CD4-positive, alpha-beta T cell treated with Interleukin-15 for 4 hours (primary cell): ENCODE data around the gene B4GALT4.
"Not testable (repeated sequence)": the region's sequence is repeated elsewhere in the genome, so short reads cannot be mapped to it uniquely, and the experiment has no call there.

Source experiments
- DNase-seq: peaks from one replicate; pipeline ENCODE4 v3.0.0-alpha.2; 2020; ENCODE audit warnings: low spot score

The B4GALT4 gene, protein sequence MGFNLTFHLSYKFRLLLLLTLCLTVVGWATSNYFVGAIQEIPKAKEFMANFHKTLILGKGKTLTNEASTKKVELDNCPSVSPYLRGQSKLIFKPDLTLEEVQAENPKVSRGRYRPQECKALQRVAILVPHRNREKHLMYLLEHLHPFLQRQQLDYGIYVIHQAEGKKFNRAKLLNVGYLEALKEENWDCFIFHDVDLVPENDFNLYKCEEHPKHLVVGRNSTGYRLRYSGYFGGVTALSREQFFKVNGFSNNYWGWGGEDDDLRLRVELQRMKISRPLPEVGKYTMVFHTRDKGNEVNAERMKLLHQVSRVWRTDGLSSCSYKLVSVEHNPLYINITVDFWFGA

DNA sequence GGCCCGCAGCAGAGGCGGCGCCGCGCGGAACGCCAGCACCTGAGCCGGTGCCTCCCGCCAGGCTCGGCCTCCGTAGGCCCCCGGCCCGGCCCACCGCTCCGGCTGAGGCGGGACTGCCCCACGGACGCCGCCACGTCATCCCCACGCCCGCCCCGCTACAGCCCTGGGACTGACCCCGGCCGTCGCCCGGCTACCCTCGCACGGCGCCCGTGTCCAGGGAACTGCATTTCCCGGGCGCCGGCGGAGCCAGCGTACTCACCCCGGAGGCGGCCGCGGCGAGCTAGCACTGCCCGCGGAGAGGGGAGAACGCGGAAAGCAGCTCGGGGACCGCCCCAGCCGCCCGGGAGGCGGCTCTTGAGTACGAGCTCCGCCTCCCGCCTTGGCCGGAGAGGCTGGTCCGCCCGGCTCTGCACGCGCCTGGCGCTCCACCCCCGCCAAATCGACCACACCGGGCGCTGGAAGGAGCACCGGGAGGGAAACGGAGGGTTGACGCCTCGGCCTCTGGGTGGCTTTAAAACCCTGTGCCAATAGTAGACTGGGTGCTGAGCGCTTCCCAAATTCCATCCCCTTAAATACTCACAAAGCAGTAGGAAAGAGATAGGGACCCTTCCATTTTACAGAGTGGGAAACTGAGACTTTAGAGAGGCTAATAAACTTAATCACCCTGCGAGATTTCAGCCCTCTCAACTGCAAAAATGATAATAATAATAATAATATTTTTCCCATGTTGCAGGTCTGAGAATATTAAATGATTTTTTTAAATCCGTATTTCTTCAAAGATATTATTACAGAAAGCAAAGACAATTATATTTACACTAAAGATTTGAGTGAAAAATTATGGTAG, at the start of gene B4GALT4:
Gene B4GALT4 (minus strand): TSS at position 288 of the 844 bp plus-strand sequence. CDS start 10,779 bp downstream, outside the sequence.
- DNase-seq = peak; percentile 58

DNA sequence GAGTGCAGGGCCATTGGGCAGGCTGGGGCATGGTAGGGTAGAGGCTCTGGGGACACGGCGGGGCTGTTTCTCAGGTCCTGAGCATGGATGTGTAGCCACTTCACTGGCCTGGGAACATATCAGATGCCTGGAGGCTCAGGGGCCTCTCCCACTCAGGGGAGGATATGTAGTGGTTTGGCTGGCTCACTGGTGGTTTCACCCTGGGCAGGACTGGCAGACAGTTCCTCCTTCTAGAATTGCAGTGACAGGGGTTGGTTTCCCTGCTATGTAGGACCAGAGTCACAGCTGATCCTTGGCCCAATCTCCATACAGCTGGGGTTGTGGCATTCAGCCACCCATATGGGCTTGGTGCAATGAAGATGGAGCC, 48.7 kb upstream of the B4GALT4 start:
- no peak for DNase-seq

DNA sequence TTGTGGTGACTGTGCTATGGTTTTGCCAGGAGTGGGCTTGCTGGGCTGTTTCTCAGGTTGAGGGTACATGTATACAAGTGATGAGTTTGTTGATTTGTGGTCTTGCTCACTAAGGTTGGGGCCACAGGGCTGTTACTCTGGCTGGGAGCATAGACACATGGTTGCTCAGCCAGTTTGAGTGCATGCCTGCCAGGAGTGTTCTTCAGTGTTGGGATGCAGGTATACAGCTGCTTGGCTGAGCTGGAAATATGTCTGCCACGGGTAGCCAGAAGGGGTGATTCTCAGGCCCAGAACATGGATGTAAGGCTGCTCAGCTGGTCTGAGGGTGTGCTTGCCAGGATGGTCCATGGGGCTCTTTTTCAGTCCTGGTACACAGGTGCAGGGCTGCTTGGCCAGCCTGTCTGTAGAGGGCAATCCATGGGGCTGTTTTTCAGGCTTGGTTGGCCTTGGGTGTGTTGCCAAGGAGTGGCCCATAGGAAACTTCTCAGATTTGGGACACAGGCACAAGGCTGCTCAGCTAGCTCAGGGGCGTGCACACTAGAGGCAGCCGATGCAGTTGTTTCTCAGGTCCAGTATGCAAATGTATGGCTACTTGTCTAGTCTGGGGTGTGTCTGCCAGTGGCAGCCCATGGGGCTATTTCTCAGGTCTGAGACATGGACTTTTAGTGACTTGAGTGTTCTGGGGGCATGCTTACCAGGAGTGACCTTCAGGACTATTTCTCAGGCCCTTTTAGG, 48.2 kb upstream of the B4GALT4 start:
- no peak for DNase-seq

DNA sequence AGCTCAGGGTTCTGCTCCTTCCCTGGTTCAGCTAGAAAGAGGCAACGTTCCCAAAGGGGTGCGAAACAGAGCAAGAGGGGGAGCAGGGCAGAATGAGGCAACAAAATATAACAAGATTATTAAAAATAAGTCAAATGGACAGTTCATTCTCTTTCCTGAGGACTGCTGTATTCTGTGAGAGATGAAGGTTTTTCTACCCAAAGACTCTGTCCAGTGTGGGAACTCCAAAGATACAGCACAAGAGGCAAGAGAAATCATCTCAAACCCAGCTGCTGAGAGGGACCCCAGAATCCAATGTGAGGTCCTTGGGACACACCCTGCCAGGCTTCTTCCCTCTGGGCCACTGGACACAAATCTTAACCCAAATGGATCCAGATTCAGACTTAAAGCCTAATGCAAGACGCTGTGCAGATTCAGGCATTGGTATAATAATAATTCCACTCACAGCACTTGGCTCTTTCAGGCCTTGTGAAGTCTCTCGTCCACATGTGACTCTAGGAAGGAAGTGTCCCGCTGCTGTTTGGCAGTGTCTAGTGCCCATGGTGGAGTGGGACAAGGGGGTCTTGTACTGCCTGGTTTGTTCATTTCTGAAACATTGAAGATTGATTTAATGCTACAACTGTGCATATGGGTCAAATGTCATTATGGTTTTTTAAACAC, 39.0 kb upstream of the B4GALT4 start:
- no peak for DNase-seq

DNA sequence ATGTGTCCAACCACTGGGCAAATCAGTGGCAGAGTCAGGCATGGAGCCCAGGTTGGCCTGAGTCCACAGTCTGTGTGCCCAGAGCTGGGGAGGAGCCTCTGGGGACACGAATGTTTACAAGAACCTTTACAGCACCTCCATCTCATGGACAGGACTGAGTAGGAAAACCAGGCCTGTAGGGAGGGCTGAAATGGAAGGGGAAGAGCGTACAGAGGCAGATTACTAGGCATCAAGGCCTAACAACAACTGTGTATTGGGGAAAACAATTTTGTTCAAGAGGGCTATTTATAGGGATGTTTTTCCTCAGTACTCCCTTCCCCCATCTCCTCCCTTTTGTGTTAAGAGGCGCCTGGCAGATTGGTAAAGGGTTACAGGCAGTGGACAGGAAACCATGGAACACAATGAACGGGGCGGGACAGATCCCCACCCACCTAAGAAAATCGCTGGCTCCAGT, 38.5 kb upstream of the B4GALT4 start:
- no peak for DNase-seq

DNA sequence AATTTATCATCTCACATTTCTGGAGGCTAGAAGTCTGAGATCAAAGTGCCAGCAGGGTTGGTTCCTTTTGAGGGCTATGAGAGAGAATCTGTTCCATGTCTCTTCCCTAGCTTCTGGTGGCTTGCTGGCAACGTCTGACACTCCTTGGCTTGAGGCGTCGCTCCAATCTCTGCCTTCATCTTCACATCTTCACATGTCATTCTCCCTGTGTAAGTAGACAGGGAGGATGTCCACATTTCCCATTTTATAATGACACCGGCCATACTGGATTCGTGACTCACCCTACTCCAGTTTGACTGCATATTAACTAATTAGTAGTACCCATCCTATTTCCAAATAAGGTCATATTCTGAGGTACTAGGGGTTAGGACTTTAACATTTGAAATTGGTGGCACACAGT, 36.0 kb upstream of the B4GALT4 start:
- DNase-seq = no peak

DNA sequence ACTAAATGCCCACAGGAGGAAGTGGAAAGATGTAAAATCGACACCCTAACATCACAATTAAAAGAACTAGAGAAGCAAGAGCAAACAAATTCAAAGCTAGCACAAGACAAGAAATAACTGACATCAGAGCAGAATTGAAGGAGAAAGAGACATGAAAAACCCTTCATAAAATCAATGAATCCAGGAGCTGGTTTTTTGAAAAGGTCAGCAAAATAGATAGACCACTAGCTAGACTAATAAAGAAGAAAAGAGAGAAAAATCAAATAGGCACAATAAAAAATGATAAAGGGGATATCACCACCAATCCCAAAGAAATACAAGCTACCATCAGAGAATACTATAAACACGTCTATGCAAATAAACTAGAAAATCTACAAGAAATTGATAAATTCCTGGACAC, 29.5 kb upstream of the B4GALT4 start:
- DNase-seq = not testable (repeated sequence)

DNA sequence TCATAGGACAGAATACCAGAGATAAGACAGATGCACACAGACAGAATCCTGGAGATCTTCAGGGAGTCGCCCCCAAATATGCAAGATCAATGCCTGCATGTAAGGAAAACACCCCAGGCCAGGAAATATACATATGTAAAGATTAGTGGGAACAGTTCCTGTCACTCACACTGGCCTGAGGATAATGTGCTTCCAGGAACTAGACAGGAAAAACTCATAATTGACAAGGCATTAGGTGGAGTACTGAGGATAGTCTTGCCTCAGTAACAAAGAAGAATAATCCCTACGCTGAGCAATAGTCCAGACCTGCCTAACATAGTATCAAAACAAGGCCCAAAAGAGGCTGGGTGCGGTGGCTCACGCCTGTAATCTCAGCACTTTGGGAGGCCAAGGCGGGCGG, 20.4 kb upstream of the B4GALT4 start:
- no peak for DNase-seq

DNA sequence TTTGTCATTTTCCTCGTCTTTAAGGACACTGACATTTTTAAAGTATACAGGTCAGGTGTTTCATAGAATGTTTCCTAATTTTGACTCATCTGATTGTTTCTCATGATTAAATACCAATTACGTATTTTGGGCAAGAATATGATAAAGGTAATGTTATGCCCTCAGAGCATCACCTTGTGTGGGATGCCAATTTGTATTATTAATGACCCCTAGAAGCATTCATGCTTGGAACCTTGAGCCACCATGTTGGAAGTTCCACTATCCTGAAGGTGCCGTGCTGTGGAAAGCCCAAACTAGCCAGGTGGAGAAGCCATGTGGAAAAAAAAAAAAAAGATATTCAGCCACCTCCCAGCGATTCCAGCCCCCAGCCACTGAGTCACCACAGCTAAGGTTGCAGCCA, 19.1 kb upstream of the B4GALT4 start:
- DNase-seq = no peak

DNA sequence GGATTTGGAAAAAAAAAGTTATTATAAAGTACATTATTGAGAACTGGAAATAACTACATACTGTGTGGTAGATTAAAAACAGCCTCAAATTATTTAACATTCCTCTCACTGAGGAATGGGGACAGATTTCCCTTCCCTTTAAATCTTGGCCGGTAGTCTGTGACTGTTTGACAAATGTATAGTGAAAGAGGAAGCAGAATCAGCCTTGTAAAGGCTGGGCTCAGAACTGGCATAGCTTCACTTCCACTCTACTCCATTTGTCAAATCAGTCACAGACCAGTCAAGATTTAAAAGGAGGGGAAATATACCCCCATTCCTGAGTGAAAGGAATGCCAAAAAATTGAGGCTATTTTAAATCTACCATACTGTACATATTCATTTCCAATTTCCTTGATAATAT, 18.2 kb upstream of the B4GALT4 start:
- no peak for DNase-seq

DNA sequence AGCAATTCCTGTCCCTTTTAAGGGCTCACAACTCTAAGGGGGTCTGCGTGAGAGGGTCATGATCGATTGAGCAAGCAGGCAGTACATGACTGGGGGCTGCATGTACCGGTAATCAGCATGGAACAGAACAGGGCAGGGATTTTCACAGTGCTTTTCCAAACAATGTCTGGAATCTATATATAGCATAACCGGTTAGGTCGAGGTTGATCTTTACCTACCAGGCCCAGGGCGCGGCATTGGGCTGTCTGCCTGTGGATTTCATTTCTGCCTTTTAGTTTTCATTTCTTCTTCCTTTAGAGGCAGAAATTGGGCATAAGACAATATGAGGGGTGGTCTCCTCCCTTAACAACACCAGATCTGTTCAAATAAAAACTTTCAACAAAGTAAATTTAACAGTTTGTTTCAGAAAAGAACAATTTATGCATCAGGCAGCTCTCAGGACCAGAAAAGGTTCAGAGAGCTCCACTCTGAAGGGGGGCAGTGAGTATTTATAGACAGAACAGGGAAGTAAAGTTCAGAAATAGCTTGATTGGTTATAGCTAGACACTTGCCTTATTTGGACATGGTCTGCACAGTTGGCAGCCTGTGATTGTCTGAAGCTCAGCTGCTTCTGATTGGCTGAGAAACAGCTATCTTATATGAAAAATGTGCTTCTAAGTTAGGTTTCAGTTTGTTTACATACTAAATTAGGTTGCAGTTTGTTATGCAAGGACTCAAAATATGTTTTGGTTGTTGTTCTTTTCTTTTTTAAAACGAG, 17.2 kb upstream of the B4GALT4 start:
- DNase-seq = no peak

DNA sequence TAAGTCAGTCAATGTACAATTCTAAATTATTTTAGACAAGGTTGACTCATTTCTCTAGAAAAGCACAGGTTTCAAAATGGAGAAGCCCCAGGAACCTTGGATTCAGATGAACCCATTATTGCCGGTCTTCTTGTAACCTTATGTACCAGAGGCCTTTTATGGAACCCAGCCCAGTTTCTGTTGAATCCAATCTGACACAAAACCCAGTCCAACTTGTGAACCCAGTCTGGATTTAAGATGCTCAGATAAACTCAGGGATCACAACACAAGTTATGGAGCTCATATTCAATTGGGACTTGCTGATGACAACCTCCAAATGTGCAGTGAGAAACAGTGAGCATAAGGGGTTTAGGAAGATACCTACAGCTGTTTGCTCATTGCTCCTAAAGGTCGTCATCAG, 16.4 kb upstream of the B4GALT4 start:
- DNase-seq = no peak

DNA sequence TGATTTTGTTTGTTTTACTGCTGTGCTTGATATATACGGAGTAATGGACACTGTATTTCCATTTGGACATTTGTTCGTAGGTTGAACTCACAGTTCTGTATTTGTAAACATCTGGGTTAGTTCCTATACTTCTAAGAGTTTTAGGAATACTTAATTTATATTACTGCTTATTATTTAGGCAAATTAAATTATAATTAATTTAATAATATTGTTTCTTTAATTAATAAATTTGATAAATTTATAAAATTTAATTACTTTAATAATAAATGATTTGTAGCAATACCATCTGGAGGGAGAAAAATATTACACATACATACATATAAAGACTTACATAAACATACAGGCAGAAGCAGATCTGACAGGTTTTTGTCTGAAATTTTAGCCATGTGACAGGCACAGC, 14.5 kb upstream of the B4GALT4 start:
- DNase-seq = no peak

DNA sequence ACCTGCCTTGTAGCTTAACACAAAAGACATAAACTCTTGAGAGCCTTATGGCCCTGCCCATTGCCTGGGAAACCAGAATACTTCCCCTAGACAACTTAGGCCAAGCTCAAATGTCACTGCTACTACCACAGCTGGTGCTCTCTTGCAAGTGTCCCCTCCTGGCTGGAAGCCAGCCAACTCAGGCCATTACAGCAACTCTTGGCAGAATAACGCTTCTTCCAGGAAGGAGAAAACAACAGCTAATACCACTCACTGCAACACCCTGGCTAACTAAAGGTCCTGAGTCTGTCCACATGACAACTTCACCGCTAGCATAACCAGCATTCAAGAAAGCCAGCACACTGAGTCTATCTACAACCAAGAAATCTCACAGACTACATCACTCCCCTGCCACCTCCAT, 5.1 kb upstream of the B4GALT4 start:
- no peak for DNase-seq

DNA sequence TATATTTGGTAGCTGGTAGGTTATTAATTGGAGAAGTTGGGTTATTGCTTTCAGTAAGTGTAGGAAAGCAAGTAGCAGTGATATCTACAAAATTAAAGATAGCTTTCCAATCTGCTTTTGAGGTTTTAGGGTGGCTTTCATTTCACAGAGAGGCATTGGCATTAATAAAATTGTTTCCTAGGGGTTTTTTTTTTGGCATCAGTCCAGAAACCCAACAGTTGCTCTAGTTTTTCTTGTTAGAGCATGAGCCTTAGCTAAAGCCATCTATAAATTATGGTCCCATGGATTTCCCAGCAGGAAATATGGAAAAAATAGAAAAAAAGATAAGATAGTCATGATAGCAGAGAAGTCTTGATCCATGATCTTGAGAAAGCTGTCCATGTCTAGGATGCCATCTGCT, 3.0 kb upstream of the B4GALT4 start:
- no peak for DNase-seq

DNA sequence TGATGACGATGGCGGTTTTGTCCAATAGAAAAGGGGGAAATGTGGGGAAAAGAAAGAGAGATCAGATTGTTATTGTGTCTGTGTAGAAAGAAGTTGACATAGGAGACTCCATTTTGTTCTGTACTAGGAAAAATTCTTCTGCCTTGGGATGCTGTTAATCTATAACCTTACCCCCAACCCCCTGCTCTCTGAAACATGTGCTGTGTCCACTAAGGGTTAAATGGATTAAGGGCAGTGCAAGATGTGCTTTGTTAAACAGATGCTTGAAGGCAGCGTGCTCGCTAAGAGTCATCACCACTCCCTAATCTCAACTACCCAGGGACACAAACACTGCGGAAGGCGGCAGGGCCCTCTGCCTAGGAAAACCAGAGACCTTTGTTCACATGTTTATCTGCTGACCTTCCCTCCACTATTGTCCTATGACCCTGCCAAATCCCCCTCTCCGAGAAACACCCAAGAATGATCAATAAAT, 2.4 kb upstream of the B4GALT4 start:
- DNase-seq = not testable (repeated sequence)

DNA sequence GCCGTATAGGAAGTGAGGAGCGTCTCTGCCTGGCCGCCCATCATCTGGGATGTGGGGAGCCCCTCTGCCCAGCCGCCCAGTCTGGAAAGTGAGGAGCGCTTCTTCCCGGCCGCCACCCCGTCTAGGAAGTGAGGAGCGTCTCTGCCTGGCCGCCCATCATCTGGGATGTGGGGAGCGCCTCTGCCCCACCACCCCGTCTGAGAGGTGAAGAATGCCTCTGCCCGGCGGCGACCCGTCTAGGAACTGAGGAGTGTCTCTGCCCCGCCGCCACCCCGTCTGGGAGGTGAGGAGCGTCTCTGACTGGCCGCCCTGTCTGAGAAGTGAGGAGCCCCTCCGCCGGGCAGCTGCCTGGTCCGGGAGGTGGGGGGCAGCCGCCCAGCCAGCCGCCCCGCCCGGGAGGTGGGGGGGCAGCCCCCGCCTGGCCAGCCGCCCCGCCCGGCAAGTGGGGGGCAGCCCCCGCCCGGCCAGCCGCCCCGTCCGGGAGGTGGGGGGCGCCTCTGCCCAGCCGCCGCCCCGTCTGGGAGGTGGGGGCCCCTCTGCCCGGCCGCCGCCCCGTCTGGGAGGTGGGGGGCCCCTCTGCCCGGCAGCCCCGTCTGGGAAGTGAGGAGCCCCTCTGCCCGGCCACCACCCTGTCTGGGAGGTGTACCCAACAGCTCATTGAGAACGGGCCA, 1.8 kb upstream of the B4GALT4 start:
- not testable (repeated sequence) for DNase-seq

DNA sequence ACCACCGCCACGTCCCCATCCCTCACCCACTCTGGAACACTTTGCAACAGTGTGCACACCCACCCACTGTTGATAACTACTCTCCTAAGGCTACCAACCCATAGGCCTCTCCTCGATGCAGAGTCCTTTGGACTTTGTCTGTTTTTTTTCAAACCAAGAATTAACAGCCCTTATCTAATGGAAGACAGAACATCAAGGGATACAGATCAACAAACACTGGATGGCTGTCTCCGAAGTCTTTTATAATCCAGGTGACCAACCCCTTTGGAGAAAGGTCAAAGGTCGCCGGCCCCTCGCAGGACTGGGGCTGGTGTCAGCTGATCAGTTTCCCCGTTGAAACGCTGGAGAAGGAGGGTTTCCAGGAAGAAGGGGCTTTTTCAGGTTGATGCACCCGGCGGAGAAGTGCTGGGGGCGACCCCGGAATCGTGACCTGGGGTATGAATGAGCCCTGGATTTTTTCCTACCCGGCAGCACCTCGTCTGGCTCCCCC, 532 bp downstream of the B4GALT4 start:
- DNase-seq = peak; percentile 12

DNA sequence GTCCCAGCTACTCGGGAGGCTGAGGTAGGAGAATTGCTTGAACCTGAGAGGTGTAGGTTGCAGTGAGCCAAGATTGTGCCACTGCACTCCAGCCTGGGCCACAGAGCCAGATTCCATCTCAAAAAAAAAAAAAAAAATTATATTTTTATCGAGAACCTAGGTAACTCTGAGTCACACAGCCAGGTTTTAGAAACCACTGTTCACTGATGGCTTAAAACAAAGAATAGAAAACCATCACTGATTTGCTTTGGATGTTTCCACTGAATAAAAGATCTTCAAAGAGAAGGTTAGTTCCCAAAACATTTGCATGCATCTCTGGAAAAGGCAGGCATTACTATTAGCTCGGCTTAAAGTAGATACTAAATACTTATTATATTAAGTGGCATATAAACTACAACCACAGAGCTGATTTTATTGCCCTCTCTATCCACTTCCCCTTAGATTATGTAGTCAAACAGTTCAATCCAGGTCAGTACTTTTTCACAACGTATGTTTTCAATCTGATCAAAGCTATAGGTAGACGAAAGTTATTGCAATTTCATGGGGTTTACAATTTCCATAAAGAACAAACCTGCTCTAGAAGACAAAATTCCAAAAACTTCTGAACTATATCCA, 1.4 kb downstream of the B4GALT4 start:
- DNase-seq = peak; percentile 34

DNA sequence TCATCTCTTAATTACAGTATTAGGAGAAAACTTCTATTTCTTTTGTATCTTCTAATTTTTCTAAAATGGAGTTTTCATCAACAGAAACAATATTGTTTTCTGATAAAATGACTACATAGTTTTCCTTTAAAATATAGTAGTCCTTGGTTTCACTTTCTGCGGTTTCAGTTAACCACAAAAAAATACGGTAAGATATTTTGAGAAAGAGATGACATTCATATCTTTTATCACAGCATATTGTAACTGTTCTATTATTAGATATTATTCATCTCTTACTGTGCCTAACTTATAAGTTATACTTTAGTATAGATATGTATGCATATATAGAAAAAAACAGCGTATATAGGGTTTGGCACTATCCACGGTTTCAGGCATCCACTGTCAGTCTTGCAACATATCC, 2.3 kb downstream of the B4GALT4 start:
- peak; percentile 31 for DNase-seq
